ENCODE data around the gene POLA1.

- no peak for TF ChIP-seq CTCF (IDR thresholded peaks at IDR 0.05; ENCODE audit: low read length)
- TF ChIP-seq EZH2phosphoT487 (IDR thresholded peaks at IDR 0.05; ENCODE audit: low read length), result no peak
Measured at GRCh38 chrX:24981030-24981429, 287.3 kb downstream of the POLA1 start.

Data from MM.1S (cell line).